GM12873 (cell line): ENCODE results near the gene RCOR2.

Experiments
- CTCF ChIP-seq: IDR thresholded peaks from 2 replicates; pipeline ENCODE4 v1.5.1; 2012; ENCODE audit warnings: low read depth, mild to moderate bottlenecking, moderate library complexity, low read length, control low read depth; ENCODE audit not compliant: insufficient read depth; ENCODE audit errors: missing control alignments

The RCOR2 gene

DNA sequence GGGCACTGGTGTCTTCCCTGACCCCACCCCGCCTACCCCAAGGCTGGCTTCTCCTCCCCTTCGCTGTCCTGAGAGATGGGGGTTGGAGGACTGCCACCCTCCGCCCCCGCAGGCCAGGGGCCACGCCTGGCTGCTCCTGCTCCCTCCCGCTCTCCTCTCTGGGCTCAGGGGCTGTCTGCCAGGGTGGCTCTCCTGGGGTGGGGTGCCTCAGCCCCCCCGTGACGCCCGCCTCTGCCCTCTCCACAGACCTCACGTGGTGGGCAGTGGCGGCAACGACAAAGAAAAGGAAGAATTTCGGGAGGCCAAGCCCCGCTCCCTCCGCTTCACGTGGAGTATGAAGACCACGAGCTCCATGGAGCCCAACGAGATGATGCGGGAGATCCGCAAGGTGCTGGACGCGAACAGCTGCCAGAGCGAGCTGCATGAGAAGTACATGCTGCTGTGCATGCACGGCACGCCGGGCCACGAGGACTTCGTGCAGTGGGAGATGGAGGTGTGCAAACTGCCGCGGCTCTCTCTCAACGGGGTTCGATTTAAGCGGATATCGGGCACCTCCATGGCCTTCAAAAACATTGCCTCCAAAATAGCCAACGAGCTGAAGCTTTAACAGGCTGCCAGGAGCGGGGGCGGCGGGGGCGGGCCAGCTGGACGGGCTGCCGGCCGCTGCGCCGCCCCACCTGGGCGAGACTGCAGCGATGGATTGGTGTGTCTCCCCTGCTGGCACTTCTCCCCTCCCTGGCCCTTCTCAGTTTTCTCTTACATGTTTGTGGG is 8.1 kb downstream of the RCOR2 start:
- TF ChIP-seq CTCF: no peak

DNA sequence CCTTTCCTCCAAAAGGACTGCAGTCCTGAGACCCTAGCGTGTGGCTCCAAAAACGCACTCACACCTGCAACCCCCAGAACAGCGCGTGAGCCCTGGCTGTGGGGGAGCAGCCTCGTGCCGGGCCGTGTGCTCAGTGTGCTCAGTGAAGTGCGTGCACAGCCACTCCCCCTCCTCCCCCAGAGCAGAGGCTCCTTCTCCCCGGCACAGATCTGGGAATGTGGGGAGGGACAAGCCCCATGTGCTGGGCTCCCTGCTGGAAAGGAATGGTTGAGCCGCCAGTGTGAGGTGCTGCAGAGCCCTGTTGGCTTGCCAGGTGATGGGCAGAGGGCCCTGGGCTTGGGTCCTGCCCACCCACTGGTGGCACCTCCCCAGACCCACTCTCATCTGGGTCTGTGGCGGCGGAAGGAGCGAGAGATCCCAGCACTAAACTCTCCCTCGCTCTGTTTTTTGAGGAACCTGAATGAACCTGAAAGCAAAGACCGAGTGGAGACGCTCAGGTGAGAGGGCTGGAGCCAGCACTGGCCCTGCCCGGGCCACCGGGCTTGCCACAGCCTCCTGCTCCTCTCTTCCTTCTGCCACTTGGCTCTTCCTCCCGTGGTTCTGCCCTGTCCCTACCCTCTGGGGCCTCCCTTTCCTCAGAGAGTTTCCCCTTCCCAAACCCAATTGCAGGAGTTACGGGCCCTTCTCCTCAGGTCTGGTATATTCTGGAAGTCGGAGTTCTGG is 9.0 kb downstream of the RCOR2 start:
- TF ChIP-seq CTCF: no peak

DNA sequence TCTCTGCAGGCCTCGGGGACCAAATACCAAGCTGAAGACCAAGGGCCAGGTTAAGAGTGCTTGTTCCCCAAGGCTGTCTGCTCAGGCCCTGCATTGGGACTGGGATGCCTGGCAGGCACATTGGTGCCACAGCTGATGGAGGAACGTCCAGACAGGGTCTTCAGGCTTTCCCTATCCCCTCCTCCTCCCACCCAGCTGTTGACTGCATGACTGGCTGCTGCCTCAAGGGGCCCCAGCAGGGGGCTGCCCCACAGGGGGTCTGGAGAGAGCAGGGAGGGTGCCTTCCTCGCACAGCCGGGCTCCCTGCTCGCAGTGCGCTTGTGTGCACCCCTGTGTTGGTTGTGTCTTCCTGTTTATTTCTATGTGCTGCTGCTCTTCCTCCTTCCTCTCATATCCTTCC is 9.9 kb downstream of the RCOR2 start:
- no peak for TF ChIP-seq CTCF

GRCh38 chr11:63906585-63906984 is 10.4 kb downstream of the RCOR2 start:
- peak; percentile 29 for TF ChIP-seq CTCF

DNA sequence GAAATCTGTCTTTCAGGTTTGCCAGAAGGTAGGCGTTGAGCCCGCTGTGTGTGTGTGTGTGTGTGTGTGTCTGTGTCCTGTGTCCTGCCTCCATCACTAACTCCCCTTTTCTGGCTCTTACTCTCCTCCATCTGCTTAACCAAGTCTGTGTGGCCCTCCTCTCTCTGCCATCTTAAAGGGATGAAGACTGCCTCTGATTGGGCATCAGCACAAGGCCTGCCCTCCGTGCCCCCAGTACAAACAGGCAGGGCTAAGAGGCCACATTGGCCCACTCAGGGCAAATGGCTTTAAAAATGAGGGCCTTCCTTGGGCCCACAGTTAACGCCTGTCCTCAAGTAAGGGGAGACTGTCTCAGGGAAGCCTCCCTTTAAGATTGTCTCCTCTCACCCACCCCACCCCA is 10.9 kb downstream of the RCOR2 start:
- no peak for TF ChIP-seq CTCF

DNA sequence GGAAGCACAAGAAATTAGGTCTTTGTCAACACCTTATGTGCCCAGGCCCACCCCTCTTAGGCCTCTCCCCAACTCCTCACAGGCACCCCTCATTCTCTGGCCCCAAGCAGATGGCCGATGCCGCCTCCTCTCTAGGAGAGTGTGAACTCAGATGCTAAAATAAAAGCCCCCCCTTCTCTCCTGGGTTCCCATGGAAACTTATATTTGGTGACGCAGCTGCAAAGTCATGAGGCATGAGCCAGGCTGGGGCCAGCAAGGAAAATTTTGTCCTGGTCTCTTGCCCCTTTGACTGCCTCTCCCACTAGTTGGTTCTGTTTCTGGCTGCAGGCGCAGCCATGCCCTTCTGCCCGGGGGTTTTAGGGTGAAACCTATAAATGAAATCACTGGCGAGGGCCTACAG is 11.8 kb downstream of the RCOR2 start:
- no peak for TF ChIP-seq CTCF

GRCh38 chr11:63904743-63905142 is 12.2 kb downstream of the RCOR2 start:
- TF ChIP-seq CTCF: no peak
